K562 (cell line): ENCODE results near the gene PSAP. TPM values are rescaled to one million over a fixed set of nuclear protein-coding genes. Genes with fewer than 3 reads are reported as not detected.

Experiments
- CBX5 ChIP-seq: IDR thresholded peaks from 2 replicates; pipeline ENCODE4 v1.6.1; 2014; ENCODE audit warnings: low read depth, borderline replicate concordance
- CSDE1 ChIP-seq, 2 experiments: fragments of 450-650 bp; IDR thresholded peaks; 2 replicates each; pipeline ENCODE4 v1.6.1; 2016; ENCODE audit warnings: mild to moderate bottlenecking in 1 of 2
- CXXC5 ChIP-seq: fragments of 250-450 bp; sonication (Bioruptor Pico); IDR thresholded peaks from 2 replicates; pipeline ENCODE4 v1.8.0; 2022; ENCODE audit warnings: inconsistent platforms, mild to moderate bottlenecking, moderate library complexity
- ESRRB ChIP-seq: fragments of 250-450 bp; sonication (Bioruptor Pico); IDR thresholded peaks from 2 replicates; pipeline ENCODE4 v1.5.0; 2020; ENCODE audit warnings: mild to moderate bottlenecking, moderate library complexity, borderline replicate concordance
- ETV1 ChIP-seq: fragments of 450-650 bp; conservative IDR thresholded peaks from 2 replicates; pipeline ENCODE4 v1.6.1; 2016; ENCODE audit warnings: missing genetic modification characterization, control low read depth, low read depth, missing compliant biosample characterization
- IRF2 ChIP-seq: sonication (generic); formaldehyde crosslinking; IDR thresholded peaks from 2 replicates; pipeline ENCODE4 v1.8.1; 2022; ENCODE audit warnings: mild to moderate bottlenecking, missing genetic modification reagents
- JUNB ChIP-seq: fragments of 450-650 bp; formaldehyde crosslinking; conservative IDR thresholded peaks from 2 replicates; pipeline ENCODE4 v1.4.0; 2020; ENCODE audit warnings: mild to moderate bottlenecking
- PRMT5 ChIP-seq: sonication (generic); formaldehyde crosslinking; IDR thresholded peaks from 2 replicates; pipeline ENCODE4 v1.5.0; 2020; ENCODE audit warnings: missing genetic modification reagents
- SMAD1 ChIP-seq: fragments of 150-350 bp; IDR thresholded peaks from 2 replicates; pipeline ENCODE4 v1.6.1; 2014; ENCODE audit warnings: low read length, low read depth; ENCODE audit not compliant: partially characterized antibody
- SMAD3 ChIP-seq: fragments of 450-650 bp; formaldehyde crosslinking; conservative IDR thresholded peaks from 2 replicates; pipeline ENCODE4 v1.4.0; 2020; ENCODE audit warnings: mild to moderate bottlenecking
- SREBF1 ChIP-seq: fragments of 150-350 bp; IDR thresholded peaks from 2 replicates; pipeline ENCODE4 v1.6.1; 2014; ENCODE audit warnings: antibody characterized with exemption, low read depth, low read length, borderline replicate concordance
- ZNF586 ChIP-seq: fragments of 450-650 bp; formaldehyde crosslinking; conservative IDR thresholded peaks from 2 replicates; pipeline ENCODE4 v1.4.0; 2020; ENCODE audit warnings: mild to moderate bottlenecking, moderate library complexity
- ZNF717 ChIP-seq: fragments of 250-450 bp; sonication (Bioruptor Pico); IDR thresholded peaks from 2 replicates; pipeline ENCODE4 v1.5.0; 2021
- polyA plus RNA-seq, 8 experiments: library from polyadenylated mRNA; depleted of rRNA in 4 of 8; stranded (reverse) in 5 of 8; unstranded in 3 of 8; fragments of >200 nt; fragmentation: Nextera tagmentation in 2 of 8; fragmentation: Illumina TruSeq in 1 of 8; extraction: Ambion mirVana in 2 of 8; extraction: Trizol in 1 of 8; gene quantifications; 2 replicates each; pipeline versions ENCODE4 v1.2.1 to v1.2.3, GENCODE V29; 2011 to 2014; ENCODE audit warnings: inconsistent platforms in 1 of 8, missing spikeins in 1 of 8
- total RNA-seq, 7 experiments: library from RNA; depleted of rRNA in 6 of 7; stranded (reverse); fragments of >200 nt in 6 of 7; fragmentation: Illumina TruSeq in 2 of 7; extraction: Trizol in 2 of 7; gene quantifications; 2 replicates each; pipeline versions ENCODE4 v1.2.1 to v1.2.3, GENCODE V29; 2011 to 2021; ENCODE audit warnings: low replicate concordance in 1 of 7
- TF ChIP-seq, protein P1 (sequence below): sonication (generic); formaldehyde crosslinking; IDR thresholded peaks from 2 replicates; pipeline ENCODE4 v1.8.0; 2022; ENCODE audit warnings: missing genetic modification reagents, mild to moderate bottlenecking, moderate library complexity, borderline replicate concordance
- TF ChIP-seq, protein P2 (sequence below): IDR thresholded peaks from 2 replicates; pipeline ENCODE4 v1.6.1; 2011; ENCODE audit not compliant: insufficient read length; ENCODE audit errors: extremely low read depth
- TF ChIP-seq, protein P3 (sequence below): fragments of 450-650 bp; formaldehyde crosslinking; IDR thresholded peaks from 2 replicates; pipeline ENCODE4 v1.4.0; 2022; ENCODE audit warnings: mild to moderate bottlenecking, moderate library complexity
- TF ChIP-seq, protein P4 (sequence below): fragments of 250-450 bp; sonication (Bioruptor Pico); IDR thresholded peaks from 2 replicates; pipeline ENCODE4 v1.6.1; 2021; ENCODE audit warnings: mild to moderate bottlenecking
- TF ChIP-seq, protein P5 (sequence below): fragments of 200-800 bp; sonication (Bioruptor generic); IDR thresholded peaks from 2 replicates; pipeline ENCODE4 v1.6.1; 2016; ENCODE audit warnings: missing genetic modification characterization, missing compliant biosample characterization

Gene PSAP
- total and polyA plus RNA-seq, 9 of the 15 experiments (the other 6 are each of a cell fraction or from before 2014, with no cell fraction given) = 245 to 700 (median 429) TPM

DNA sequence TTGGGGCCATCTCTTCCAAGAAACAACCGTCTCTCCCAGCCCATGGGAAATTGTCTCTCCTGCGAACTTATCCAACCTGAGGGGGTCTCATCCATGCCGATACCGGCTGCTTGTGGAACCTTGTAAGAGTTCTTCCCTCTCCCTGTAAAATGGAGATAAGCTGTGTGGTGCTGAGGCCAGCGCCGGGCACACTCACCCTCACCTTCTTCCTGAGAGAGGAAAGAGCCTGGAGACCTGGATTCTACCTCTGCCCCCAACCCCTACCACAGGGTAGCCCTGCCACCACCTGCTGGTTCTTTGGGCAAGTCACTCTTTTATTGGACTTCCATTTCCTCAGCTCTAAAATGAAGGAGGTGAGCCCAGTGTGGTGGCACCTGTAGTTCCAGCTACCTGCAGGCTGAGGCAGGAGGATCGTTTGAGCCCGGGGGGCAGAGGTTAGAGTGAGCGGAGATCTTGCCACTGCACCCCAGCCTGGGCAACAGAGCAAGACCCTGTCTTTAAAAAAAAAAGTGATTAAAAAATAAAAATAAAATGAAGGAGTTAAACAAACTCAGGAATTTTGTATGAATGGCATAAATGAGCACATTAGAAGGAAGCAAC is 38.4 kb upstream of the PSAP start (continued):
- TF ChIP-seq JUNB (CRISPR knock-in tag) = no peak
- TF ChIP-seq CSDE1 (IDR thresholded peaks at IDR 0.05) = no peak
- TF ChIP-seq, protein P1, sequence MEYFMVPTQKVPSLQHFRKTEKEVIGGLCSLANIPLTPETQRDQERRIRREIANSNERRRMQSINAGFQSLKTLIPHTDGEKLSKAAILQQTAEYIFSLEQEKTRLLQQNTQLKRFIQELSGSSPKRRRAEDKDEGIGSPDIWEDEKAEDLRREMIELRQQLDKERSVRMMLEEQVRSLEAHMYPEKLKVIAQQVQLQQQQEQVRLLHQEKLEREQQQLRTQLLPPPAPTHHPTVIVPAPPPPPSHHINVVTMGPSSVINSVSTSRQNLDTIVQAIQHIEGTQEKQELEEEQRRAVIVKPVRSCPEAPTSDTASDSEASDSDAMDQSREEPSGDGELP (CRISPR knock-in tag) = no peak
- TF ChIP-seq ESRRB (CRISPR knock-in tag) = no peak
- no peak for TF ChIP-seq ZNF586 (CRISPR knock-in tag)
- TF ChIP-seq SREBF1 = no peak
- TF ChIP-seq SMAD1 = no peak
- TF ChIP-seq, protein P2, sequence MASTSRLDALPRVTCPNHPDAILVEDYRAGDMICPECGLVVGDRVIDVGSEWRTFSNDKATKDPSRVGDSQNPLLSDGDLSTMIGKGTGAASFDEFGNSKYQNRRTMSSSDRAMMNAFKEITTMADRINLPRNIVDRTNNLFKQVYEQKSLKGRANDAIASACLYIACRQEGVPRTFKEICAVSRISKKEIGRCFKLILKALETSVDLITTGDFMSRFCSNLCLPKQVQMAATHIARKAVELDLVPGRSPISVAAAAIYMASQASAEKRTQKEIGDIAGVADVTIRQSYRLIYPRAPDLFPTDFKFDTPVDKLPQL = no peak
- TF ChIP-seq, protein P3, sequence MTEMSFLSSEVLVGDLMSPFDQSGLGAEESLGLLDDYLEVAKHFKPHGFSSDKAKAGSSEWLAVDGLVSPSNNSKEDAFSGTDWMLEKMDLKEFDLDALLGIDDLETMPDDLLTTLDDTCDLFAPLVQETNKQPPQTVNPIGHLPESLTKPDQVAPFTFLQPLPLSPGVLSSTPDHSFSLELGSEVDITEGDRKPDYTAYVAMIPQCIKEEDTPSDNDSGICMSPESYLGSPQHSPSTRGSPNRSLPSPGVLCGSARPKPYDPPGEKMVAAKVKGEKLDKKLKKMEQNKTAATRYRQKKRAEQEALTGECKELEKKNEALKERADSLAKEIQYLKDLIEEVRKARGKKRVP (CRISPR knock-in tag) = no peak
- TF ChIP-seq CXXC5 (CRISPR knock-in tag) = no peak
- TF ChIP-seq SMAD3 (CRISPR knock-in tag) = no peak
- no peak for TF ChIP-seq ZNF717 (CRISPR knock-in tag)
- no peak for TF ChIP-seq IRF2 (CRISPR knock-in tag)
- no peak for TF ChIP-seq PRMT5
- TF ChIP-seq, protein P4, sequence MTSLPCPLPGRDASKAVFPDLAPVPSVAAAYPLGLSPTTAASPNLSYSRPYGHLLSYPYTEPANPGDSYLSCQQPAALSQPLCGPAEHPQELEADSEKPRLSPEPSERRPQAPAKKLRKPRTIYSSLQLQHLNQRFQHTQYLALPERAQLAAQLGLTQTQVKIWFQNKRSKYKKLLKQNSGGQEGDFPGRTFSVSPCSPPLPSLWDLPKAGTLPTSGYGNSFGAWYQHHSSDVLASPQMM (CRISPR knock-in tag) = no peak
- TF ChIP-seq CBX5 = no peak
- TF ChIP-seq, protein P5, sequence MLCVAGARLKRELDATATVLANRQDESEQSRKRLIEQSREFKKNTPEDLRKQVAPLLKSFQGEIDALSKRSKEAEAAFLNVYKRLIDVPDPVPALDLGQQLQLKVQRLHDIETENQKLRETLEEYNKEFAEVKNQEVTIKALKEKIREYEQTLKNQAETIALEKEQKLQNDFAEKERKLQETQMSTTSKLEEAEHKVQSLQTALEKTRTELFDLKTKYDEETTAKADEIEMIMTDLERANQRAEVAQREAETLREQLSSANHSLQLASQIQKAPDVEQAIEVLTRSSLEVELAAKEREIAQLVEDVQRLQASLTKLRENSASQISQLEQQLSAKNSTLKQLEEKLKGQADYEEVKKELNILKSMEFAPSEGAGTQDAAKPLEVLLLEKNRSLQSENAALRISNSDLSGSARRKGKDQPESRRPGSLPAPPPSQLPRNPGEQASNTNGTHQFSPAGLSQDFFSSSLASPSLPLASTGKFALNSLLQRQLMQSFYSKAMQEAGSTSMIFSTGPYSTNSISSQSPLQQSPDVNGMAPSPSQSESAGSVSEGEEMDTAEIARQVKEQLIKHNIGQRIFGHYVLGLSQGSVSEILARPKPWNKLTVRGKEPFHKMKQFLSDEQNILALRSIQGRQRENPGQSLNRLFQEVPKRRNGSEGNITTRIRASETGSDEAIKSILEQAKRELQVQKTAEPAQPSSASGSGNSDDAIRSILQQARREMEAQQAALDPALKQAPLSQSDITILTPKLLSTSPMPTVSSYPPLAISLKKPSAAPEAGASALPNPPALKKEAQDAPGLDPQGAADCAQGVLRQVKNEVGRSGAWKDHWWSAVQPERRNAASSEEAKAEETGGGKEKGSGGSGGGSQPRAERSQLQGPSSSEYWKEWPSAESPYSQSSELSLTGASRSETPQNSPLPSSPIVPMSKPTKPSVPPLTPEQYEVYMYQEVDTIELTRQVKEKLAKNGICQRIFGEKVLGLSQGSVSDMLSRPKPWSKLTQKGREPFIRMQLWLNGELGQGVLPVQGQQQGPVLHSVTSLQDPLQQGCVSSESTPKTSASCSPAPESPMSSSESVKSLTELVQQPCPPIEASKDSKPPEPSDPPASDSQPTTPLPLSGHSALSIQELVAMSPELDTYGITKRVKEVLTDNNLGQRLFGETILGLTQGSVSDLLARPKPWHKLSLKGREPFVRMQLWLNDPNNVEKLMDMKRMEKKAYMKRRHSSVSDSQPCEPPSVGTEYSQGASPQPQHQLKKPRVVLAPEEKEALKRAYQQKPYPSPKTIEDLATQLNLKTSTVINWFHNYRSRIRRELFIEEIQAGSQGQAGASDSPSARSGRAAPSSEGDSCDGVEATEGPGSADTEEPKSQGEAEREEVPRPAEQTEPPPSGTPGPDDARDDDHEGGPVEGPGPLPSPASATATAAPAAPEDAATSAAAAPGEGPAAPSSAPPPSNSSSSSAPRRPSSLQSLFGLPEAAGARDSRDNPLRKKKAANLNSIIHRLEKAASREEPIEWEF = peak; percentile 77; the same call in 1 of the 2 replicates
- no peak for TF ChIP-seq ETV1 (tag)
